SK-N-MC (cell line): ENCODE results near the gene SHROOM4.

Experiments used
- EZH2 ChIP-seq: fragments of 200-600 bp; sonication (generic); IDR thresholded peaks from one replicate; pipeline ENCODE4 v1.6.1; 2017; ENCODE audit warnings: antibody characterized with exemption
- POLR2AphosphoS5 ChIP-seq: IDR thresholded peaks from 2 replicates; pipeline ENCODE4 v1.6.1; 2012; ENCODE audit warnings: mild to moderate bottlenecking, low read depth, low read length, borderline replicate concordance

DNA sequence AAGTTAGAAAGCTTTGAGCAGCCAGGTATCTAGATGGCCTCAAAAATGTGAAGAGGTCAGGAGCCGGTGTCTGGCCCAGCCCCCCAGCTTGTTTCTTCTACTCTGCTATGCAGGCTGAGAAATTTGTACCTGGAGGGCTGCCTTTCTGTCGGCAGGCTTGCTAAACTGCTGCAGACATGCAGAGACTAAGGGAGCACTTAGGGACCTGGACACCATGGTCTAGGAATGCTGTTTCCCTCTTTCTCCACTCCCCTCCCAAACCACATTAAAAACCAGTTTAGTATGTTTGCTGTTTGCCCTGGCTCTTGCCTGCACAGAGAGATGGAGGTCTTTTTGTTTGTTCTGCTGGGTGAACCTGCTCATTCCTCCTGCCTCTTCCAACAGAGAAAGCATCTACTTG, 186.3 kb downstream of the SHROOM4 start:
- TF ChIP-seq EZH2 (no peak), POLR2AphosphoS5 (no peak)
